Measurements from ENCODE around the gene GJB5.

GJB5 gene

DNA sequence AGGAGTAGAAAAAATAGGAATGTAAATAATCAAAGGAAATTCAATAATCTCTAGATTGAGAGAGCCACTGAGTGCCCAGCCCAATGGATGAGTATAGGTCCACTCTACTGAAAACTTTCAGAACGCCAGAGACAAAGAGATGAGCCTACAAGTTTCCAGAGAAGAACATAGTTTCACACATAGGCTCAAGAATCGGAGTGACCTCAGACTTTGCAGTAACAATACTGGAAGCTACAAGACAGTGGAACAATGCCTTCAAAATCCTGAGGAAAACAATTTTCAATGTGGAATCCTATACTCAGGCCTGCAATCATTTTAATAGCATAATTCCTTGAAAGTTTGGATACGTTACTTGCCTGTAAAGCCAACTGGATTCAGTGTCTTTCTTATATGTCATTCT is 48.9 kb downstream of the GJB5 start:
- Histone ChIP-seq H4K8ac (ENCODE audit: low read depth, low read length) (no peak overlapping the region), H3K9ac (ENCODE audit: low read length) (no peak overlapping the region), H3K27me3 (ENCODE audit: insufficient read depth, low read length) (no peaks in the 10 kb centered on the region), H3K9me3 (ENCODE audit: insufficient read depth, low read depth, low read length) (no peaks in the 10 kb centered on the region), H2BK5ac (ENCODE audit: low read depth, low read length, poor library complexity) (no peak overlapping the region), H4K91ac (ENCODE audit: low read depth, low read length) (no peak overlapping the region), H4K12ac (ENCODE audit: low read depth, low read length) (no peak overlapping the region), H2BK12ac (ENCODE audit: low read length) (no peak overlapping the region), H3K4me2 (ENCODE audit: low read length) (no peak overlapping the region), H3K4me1 (ENCODE audit: control insufficient read depth in 1 of 2, insufficient read depth in 2 of 2, low read length in 2 of 2) (peaks cover 0 to 2% of the 10 kb centered on the region in 2 experiments), H2AFZ (ENCODE audit: insufficient read depth, low read length, poor library complexity) (no peak overlapping the region), H3K4ac (ENCODE audit: low read depth, low read length) (no peak overlapping the region), H2AK5ac (ENCODE audit: low read length) (no peak overlapping the region), H3K79me2 (ENCODE audit: control insufficient read depth, insufficient read depth, low read length, poor library complexity) (no peaks in the 10 kb centered on the region), H3K4me3 (ENCODE audit: low read depth, low read length) (no peak overlapping the region), H3K79me1 (ENCODE audit: low read length) (no peaks in the 10 kb centered on the region), H3K23ac (ENCODE audit: low read length) (no peak overlapping the region), H3K14ac (ENCODE audit: low read length) (no peak overlapping the region), H3K18ac (ENCODE audit: low read length) (no peak overlapping the region), H3K27ac (ENCODE audit: low read depth, low read length) (no peak overlapping the region), H3K36me3 (ENCODE audit: control insufficient read depth in 1 of 2, insufficient read depth in 2 of 2, low read length in 2 of 2) (no peaks in the 10 kb centered on the region), H2BK120ac (ENCODE audit: insufficient read depth, low read length, poor library complexity) (no peak overlapping the region)
- no peak for DNase-seq
- WGBS (ENCODE audit: extremely low coverage, insufficient coverage, insufficient read length), result no CpG with 5 or more reads among the region's 3 CpGs

DNA sequence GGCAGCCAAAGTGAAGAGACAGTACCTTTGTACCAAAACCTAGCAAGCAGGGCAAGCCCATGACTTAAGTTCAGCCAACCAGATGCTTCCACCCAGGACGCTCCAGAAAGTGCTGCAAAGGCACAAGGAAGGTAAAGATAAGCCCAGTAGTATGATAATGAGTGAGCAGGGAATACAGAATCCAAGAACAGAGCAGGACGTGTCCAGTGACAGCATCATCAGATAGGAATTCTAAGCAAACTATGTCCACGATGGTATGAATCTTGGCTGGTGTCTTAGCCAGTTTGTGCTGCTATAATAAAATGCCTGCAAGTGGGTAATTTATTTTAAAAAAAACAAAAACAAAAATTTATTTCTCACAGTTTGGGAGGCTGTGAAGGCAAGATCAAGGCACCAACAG is 51.5 kb downstream of the GJB5 start:
- no peak overlapping the region for H3K4ac ChIP-seq (ENCODE audit: low read depth, low read length)
- H2BK12ac ChIP-seq (ENCODE audit: low read length), result no peak overlapping the region
- H3K79me1 ChIP-seq (ENCODE audit: low read length), result no peaks in the 10 kb centered on the region
- WGBS (ENCODE audit: extremely low coverage, insufficient coverage, insufficient read length), result no CpG with 5 or more reads among the region's 3 CpGs
- no peak overlapping the region for H2AK5ac ChIP-seq (ENCODE audit: low read length)
- H3K14ac ChIP-seq (ENCODE audit: low read length), result no peak overlapping the region
- no peak overlapping the region for H3K4me2 ChIP-seq (ENCODE audit: low read length)
- no peaks in the 10 kb centered on the region for H3K79me2 ChIP-seq (ENCODE audit: control insufficient read depth, insufficient read depth, low read length, poor library complexity)
- no peaks in the 10 kb centered on the region for H3K27me3 ChIP-seq (ENCODE audit: insufficient read depth, low read length)
- no peak overlapping the region for H2BK5ac ChIP-seq (ENCODE audit: low read depth, low read length, poor library complexity)
- H3K9me3 ChIP-seq (ENCODE audit: insufficient read depth, low read depth, low read length), result no peaks in the 10 kb centered on the region
- H3K36me3 ChIP-seq (ENCODE audit: control insufficient read depth in 1 of 2, insufficient read depth in 2 of 2, low read length in 2 of 2), result no peaks in the 10 kb centered on the region
- no peak overlapping the region for H4K12ac ChIP-seq (ENCODE audit: low read depth, low read length)
- H3K9ac ChIP-seq (ENCODE audit: low read length), result no peak overlapping the region
- no peak overlapping the region for H4K91ac ChIP-seq (ENCODE audit: low read depth, low read length)
- no peak overlapping the region for H2AFZ ChIP-seq (ENCODE audit: insufficient read depth, low read length, poor library complexity)
- peaks cover 0 to 2% of the 10 kb centered on the region in 2 experiments for H3K4me1 ChIP-seq (ENCODE audit: control insufficient read depth in 1 of 2, insufficient read depth in 2 of 2, low read length in 2 of 2)
- no peak overlapping the region for H4K8ac ChIP-seq (ENCODE audit: low read depth, low read length)
- no peak overlapping the region for H2BK120ac ChIP-seq (ENCODE audit: insufficient read depth, low read length, poor library complexity)
- H3K18ac ChIP-seq (ENCODE audit: low read length), result no peak overlapping the region
- H3K27ac ChIP-seq (ENCODE audit: low read depth, low read length), result no peak overlapping the region
- peak; percentile 26 to 71 for DNase-seq
- no peak overlapping the region for H3K23ac ChIP-seq (ENCODE audit: low read length)
- H3K4me3 ChIP-seq (ENCODE audit: low read depth, low read length), result no peak overlapping the region
